SH-SY5Y (cell line): ENCODE results near the gene OCIAD2.

Experiments used
- GATA2 ChIP-seq: IDR thresholded peaks from 2 replicates; pipeline ENCODE4 v1.6.1; 2011; ENCODE audit warnings: mild to moderate bottlenecking, low read depth, low read length
- GATA3 ChIP-seq: IDR thresholded peaks from 2 replicates; pipeline ENCODE4 v1.6.1; 2011; ENCODE audit warnings: low read depth, mild to moderate bottlenecking, low read length, moderate library complexity

Gene OCIAD2

GRCh38 chr4:48924416-48924815 is 17.8 kb upstream of the OCIAD2 start:
- TF ChIP-seq GATA3 (no peak), GATA2 (no peak)

- TF ChIP-seq GATA2 (no peak), GATA3 (no peak)
Observed at GRCh38 chr4:48914311-48914710, 7.7 kb upstream of the OCIAD2 start.

GRCh38 chr4:48913346-48913745 is 6.8 kb upstream of the OCIAD2 start:
- TF ChIP-seq GATA2 (no peak), GATA3 (no peak)

- TF ChIP-seq GATA2, result no peak
- no peak for TF ChIP-seq GATA3
Observed at GRCh38 chr4:48912349-48912748, 5.8 kb upstream of the OCIAD2 start.

GRCh38 chr4:48910511-48910910 is 3.9 kb upstream of the OCIAD2 start:
- TF ChIP-seq GATA3, result no peak
- no peak for TF ChIP-seq GATA2

- TF ChIP-seq GATA3 (no peak), GATA2 (no peak)
Observed at GRCh38 chr4:48909697-48910096, 3.1 kb upstream of the OCIAD2 start.

GRCh38 chr4:48908687-48909086 is 2.1 kb upstream of the OCIAD2 start:
- TF ChIP-seq GATA2 (no peak), GATA3 (no peak)

- no peak for TF ChIP-seq GATA2
- TF ChIP-seq GATA3, result no peak
Observed at GRCh38 chr4:48907706-48908477, 1.3 kb upstream of the OCIAD2 start.

GRCh38 chr4:48905363-48906015 is 1.1 kb downstream of the OCIAD2 start:
- TF ChIP-seq GATA3, result no peak
- TF ChIP-seq GATA2, result no peak

- no peak for TF ChIP-seq GATA3
- TF ChIP-seq GATA2, result no peak
Observed at GRCh38 chr4:48904541-48905142, 1.9 kb downstream of the OCIAD2 start.

- no peak for TF ChIP-seq GATA3
Observed at GRCh38 chr4:48904101-48904500, 2.5 kb downstream of the OCIAD2 start.

GRCh38 chr4:48902266-48902665 is 4.3 kb downstream of the OCIAD2 start:
- TF ChIP-seq GATA3, result no peak
- TF ChIP-seq GATA2, result no peak

- TF ChIP-seq GATA3 (no peak), GATA2 (no peak)
Observed at GRCh38 chr4:48901196-48901595, 5.4 kb downstream of the OCIAD2 start.

GRCh38 chr4:48899950-48900349 is 6.6 kb downstream of the OCIAD2 start:
- TF ChIP-seq GATA3 (no peak), GATA2 (no peak)

- TF ChIP-seq GATA3 (no peak), GATA2 (no peak)
Observed at GRCh38 chr4:48899432-48899749, 7.2 kb downstream of the OCIAD2 start.

GRCh38 chr4:48898733-48899431 is 7.7 kb downstream of the OCIAD2 start:
- TF ChIP-seq GATA3, result no peak
- no peak for TF ChIP-seq GATA2
